GM18858 (cell line): ENCODE data around the gene NUDT1.
A peak's percentile ranks its signal among the peaks of the same experiment; 100 is the strongest.

ENCODE experiments used
- ATAC-seq: cut with Tn5 transposase; IDR thresholded peaks from one replicate; pipeline ENCODE4 v1.9.1; 2021; ENCODE audit not compliant: unreplicated experiment

The NUDT1 gene

DNA sequence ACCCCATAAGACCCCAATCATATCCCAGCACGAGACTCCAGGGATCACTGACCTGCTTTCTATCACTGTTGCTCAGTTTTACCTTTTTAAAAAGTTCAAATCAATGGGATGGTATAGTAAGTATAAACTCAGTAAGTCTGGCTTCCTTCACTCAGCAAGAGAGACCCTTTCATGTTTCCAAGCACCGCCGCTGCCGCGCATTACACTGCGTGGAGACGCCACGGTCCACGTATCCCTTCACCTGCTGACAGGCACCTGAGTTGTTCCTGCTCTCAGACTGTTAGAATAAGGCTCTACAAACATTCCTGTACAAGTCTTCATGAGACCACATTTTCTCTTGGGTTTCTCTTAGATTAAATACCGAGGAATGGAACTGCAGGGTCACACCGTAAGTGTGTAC, 37.6 kb upstream of the NUDT1 start:
- no peak for ATAC-seq

DNA sequence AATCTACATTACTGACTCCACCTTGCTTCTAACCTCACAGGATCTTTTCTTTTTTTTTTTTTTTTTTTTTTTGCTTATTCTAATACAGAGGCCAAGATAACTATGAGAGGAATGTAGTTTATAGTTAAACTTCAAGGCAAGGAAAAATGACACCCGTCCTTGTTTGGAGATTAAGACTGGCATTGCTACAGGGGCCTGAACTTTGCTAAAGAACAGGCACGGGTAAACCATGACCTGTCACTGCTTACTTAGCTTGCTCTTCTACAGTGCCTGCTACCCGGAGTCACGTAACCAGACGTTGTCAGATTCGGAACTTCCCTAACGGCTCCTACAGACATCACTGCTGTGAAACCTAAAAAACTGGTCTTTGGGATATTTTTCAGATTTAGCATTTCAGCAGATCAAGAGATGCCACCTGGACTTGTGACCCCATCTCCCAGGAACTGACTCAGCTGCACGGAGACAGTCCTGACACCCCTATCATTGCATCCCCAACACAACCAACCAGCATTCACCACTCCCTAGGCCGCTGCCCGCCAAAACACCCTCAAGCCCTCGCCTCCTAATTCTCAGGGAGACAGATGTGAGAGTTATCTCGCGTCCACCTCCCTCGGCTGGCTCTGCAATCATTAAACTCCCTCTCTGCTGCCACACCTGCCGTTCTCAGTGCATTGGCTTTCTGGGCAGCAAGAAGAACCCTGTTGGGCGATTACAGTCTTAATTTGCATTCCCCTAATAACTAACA, 36.8 kb upstream of the NUDT1 start:
- no peak for ATAC-seq

DNA sequence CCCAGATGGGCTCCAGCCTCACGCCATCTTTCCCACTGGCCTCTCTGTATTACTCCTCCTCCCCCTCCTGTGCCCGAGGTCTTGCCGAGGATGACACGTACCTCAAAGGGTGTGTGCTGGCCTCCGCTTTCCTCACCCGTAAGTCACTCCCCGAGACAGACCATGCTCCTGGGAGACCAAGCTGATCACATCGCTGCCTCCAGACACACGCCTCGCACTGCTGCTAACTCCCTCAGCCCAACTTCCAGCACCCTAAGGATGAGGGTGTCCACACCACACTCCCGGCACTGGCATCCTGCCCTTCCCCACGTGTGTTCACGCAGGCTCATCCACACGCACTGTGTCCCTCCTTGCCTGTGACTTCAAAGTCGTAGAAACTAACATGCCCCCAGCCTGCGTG, 33.3 kb upstream of the NUDT1 start:
- no peak for ATAC-seq

DNA sequence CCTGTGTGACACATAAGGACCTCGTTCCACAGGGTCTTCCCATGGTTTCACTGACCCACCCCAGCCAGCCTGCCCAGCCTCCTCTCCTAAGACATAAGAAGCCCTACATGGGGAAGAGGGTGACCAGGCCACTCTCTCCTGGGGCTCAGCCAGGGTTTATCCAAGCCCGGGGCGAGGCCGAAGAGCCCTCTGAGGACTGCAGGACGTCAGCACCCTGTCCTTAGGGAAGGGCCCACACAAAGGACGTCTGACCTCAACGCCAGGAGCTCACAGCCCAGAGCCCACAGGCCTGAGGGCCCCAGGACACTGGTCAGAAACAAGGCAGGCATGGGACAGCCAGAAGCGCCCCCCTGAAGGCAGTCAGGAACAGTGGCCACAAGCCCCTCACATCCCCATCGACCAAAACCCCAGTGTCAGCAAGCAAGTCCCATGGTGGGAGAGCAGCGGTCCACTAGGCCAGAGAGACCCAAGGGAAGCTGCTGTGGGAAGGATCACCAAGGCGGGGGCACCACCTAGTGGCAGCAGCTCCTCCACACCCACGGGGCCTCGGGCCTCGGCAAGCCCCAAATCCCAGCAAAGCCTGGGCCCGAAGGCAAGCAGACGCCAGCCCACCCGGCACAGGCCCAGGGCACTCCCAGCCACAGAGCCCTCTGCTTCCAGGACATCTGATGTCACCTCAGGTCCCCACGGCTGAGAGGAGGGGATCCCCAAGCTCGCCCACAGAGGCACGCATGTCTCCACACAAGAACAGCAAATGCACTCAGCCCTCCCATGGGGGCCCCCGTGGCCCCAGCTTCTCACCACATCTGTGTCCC, 32.7 kb upstream of the NUDT1 start:
- ATAC-seq: peak; percentile 54

DNA sequence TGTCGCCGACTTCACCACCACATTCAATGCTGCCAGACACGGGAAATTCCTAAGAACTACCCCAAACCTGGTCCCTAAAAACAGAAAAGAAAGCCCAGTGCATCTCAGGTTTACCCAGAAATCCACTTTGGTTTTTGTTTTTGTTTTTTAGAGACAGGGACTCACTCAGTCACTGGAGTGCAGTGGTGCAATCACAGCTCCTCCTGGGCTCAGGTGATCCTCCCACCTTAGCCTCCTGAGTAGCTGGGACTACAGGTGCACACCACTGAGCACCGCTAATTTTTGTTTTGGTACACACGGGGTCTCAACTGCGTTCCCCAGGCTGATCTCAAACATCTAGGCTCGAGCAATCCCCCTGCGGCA, 32.1 kb upstream of the NUDT1 start:
- ATAC-seq: no peak

DNA sequence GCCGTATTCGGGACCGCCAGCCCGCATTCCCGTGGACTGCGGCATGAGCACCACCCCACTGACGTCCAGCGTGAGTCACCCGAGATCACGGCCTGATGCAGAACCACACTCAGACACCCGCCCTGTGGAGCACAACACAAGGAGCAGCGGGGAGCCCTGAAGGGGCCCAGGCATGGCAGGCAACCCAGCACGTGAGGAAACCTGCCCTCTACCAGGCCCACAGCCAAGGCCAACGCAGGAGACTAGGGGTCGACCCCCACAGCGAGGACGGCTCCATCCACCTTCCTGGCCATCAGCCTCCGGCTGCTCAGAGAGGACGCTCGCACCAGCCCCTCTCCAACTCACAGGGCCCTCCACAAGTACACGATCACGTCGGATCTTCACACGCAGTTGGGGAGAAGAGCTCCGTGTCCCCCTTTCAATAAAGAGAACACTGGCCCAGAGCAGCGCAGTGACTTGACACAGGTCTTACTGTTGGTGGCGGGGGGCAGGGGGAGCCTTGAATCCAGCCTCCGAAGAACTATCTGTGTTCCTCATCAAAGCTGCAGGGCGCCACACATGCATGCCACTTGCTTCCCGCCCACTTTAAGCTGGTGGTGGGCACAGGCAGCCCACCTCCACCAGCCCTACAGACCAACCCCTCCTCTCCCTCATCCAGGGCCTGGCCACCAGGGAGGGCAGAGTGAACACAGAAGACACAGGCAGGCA, 31.3 kb upstream of the NUDT1 start:
- ATAC-seq: no peak

DNA sequence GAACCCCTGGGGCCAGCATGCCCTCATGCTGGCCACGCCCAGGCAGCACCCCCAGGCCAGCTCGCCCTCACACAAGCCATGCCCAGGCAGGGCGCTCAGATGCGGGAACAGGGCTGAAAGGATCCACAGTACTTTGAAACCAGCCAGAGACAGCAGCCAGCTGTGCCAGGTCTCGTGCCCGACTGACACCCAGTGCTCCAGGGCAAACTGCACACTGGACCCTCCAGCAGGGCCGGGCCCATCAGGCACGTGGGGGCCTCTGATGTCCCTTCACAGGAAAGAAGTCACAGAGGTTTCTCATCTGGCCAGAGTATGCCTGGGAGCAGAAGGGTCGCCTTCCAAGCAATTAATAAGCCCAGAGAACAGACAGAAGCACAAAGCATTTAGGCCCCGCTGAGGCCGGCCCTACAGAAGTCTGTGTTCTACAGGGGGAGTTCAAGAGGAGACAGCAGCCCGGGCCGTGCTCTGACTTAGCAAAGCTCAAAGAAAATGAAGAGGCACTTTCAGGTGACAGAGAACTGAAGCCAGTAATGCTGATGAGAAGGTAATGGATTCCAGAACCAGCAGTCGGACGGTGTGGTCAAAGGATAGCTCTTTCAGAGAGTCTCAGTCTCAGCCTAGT, 30.7 kb upstream of the NUDT1 start:
- ATAC-seq: no peak

DNA sequence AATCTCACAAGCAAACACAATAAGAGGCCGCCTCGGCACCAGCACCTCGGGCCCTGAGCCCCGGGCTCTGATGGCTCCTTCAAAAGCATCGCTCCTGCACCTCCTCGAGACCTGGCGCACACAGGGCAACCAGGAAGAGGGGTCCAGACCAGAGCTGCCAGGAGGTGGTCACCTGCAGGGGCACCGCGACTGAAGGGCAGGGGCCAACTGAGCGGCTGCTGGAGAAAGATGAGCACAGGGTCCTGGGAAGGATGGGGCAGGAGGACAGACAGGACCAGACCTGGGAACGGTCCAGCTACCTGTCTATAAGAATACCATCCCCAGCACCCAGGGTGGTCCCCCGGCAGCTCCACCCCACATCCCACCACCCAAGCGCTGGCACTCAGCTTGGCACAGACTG, 30.1 kb upstream of the NUDT1 start:
- no peak for ATAC-seq

DNA sequence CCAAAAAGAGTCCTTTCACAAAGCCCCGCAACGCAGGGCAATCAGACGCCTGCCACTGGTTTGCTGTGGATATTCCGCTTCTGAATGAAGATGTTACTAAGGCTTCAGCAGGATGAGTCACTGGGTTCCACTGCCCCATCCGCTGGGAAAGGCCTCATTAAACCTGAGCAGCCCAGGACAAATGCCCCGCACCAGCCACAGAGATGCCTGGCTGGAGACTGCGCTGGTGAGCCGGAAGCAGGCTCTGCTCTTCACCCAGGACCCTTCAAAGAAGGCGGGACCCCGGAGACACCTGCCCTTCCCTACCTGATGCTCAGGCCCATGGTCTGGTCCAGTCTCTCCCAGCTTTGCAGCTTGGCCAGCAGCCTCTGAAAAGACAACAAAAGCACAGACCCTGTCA, 29.1 kb upstream of the NUDT1 start:
- no peak for ATAC-seq

DNA sequence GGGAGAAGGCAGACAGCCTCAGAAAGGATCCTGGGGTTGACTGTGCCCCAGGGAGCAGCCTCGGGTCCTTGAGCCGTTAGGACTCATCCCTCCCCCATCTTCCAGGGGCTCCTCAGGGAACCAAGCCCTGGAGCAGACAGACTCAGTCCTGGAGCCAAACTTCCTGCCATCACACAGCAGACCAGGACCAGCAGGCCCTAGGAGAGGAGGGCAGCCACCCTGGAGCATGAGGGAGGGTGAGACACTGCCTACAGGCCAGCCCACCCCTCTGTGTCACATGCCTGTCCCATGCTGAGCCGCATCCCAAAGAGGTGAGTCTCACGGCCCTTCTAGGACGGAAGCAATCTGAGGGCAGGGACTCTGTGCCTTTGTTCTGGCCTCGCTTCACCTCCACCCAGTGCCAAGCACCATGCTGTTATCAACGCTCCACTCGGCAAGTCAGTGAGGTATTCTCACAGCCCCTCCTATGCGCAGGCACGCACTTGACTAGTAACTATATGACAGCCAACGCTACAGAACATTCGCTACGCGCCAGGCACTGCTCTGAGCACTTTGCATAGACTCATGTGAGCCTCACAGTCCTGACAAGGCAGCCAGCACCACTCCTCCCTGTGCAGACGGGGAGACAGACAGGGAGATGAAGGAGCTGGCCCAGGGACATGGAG, 28.3 kb upstream of the NUDT1 start:
- ATAC-seq: no peak

DNA sequence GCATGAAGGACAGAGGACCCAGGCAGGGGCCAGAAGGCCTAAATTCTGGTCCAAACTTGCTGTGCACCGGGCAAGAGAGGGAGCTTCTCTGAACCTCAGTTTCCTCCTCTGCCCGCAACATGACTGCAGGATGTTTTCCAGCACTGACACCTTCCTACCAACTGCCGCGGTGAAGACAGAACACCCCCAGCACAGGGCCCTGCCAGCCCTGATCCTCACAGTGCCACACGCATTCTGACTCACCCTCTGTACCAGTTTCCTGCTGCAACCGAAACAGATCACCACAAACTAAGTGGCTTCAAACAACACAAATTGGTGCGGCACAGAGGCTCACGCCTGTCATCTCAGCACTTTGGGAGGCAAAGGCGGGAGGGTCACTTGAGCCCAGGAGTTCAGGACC, 27.4 kb upstream of the NUDT1 start:
- ATAC-seq: no peak

DNA sequence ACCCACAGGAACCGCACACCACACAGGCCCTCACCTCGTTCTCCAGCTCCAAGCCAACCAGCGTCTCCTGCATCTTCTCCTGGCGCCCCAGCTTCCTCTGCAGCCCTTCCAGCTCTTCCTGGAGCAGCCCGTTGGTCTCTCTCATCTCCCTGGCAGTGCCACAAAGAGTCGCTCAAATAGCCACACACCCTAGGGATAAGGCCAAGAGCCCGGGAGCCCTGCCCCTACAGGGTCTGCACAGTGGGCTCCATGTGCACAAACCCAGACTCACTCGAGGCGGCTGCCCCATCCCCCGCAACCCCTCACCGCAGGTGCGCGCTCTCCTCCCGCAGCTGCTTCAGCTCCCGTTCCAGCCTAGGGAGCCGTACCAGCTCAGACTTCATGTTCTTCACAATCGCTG, 26.2 kb upstream of the NUDT1 start:
- ATAC-seq: no peak

DNA sequence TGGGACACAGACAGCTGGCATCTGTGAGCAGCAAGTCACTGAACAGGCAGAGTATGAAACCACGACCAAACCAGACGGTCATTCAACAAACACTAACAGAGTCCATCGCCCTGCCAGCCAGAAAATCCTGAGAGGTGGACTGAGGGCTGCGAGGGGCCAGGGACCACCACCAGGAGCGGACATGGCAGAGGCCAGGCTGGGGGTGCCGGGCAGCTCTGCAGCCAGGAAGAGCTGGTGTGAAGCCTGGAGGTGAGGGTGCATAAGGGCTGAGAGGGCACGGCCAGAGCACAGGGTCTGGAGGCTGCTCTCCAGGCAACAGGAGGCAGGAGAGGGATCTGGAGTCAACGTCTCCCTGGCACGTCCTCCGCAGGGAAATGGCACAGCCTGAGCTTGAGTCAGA, 24.8 kb upstream of the NUDT1 start:
- ATAC-seq: no peak

DNA sequence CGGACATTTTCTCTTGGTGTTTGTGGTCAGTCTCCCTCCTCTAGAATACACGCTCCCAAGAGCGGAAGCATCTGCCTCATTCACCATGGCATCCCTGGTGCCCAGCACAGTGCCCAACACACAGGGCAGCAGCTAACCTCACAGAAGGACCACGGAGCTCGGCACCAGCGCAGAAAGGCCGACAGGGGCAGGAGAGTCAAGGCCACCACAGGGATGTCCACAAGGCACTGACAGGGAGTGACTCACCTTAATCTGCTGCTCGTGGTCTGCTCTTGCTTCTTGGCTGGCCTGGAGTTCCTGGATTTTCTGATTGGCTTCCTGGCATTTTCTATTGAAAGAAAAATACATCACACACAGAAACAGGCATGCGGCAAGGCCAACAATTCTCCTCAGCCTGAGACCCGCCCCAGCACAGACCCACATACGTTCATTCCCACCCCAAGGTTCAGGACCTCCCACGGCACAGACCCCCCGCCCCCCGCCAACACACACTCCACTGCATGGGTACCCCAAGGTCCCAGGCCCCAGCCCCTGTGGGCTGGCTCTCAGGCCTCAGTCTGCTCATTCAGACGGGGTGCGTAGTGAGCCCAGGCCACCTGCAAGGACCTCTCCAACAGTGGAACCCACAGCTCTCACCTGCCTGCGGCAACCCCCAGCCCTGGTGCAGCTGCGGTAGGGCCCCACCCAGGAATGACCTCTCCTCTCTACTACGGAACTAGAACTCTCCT, 24.1 kb upstream of the NUDT1 start:
- no peak for ATAC-seq

DNA sequence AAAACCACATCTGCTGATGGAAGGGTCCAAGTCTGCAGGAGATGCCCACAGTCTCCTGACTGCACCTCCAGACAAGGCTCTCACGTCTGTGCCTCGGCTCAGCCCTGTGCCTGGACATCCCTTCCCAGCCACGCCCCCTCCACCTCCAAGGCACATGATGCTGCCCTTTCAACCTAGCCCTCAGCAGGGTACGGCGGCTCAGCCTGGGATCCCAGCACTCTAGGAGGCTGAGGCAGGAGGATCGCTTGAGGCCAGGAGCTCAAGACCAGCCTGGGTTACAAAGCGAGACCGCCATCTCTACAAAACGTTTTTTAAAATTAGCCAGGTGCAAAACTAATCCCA, 23.6 kb upstream of the NUDT1 start:
- ATAC-seq: no peak

DNA sequence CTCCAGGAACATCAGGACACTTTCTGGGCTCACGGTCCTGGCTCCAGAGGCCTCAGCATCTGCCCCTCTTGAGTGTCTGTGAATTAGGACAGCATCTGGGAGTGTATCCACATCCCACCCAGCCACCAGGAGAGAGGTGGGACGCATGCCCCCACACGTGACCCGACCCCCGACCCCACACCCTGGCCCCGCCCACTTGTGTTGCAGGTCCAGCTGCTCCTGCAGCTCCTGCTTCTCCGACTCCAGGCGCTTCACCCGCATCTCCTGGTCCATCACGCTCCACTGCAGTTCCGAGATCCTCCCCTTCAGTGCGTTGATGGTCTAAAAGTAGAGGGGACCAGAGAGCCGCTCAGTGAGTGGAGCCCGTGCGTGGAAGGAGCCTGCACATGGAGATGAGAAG, 22.9 kb upstream of the NUDT1 start:
- ATAC-seq: no peak

DNA sequence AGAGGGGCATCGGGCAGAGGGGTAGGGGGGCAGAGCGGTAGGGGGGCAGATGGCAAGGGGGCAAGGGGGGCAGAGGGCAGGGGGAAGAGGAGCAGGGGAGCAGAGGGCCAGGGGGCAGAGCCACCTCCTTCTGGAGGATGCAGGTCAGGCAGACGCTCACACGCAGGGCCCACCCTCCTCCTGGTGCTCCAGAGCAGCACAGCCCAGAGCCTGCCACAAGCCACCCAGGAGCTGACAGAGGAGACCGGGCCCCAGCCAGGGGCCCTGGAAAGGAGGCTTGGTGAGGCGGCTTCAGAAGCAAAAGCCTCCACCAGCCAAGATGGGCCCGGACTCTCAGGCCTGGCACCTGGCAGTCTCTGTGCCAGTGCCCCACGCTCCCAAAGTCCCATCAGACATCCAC, 22.4 kb upstream of the NUDT1 start:
- ATAC-seq: no peak

DNA sequence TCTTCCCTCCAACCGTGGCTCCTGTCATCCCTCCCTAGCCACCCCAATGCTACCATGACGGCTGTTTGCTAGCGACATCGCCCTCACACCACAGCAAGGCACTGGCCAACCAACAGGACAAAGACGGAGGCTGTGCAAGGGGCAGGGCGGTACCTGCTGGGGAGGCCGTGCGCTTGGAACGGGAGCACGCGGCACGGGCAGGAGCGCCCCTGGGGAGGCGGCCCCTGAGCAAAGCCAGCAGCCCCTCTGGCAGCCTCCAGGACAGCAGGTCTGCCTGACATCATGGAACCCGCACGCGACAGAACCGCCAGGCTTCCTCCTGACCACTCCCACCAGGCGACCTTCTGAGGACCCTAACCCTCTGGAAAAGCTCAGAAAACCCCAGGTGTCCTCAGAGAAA, 22.0 kb upstream of the NUDT1 start:
- ATAC-seq: no peak

DNA sequence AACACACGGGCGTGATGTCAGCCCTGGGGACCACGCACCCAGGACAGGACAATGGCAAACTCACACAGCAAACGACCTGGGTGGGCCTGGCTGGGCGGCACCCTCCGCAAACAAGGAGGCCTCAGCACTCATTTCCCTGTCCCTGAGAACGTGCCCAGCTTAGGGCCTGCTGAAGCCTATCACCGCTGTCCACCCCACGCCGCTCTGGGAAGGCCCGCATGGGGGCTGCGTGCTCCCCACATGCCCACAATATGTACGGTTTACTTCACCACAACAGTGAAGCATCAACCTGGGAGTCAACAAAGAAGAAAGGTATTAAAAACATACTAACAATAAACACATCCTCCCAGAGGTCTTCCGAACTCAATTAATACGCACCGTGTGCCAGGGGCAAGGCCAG, 21.5 kb upstream of the NUDT1 start:
- ATAC-seq: no peak

DNA sequence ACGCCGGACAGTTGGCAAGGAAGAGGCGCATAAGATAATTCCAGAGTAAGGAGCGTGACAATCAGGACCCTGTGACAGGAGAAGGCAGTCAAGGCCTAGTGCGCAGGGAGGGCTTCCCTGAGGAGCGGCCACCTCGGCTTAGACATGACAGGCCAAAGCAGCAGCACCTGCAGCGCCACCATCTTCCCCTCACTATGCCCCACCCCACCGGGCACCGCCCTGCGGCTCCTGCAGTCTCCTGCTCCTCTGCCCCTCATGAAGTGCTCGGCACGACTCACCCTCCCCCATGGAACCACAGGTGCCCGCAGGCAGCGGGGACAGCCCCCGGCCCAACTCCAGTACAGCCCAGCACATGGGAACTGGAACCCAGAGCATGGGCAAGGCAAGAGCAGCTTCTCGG, 21.1 kb upstream of the NUDT1 start:
- no peak for ATAC-seq

DNA sequence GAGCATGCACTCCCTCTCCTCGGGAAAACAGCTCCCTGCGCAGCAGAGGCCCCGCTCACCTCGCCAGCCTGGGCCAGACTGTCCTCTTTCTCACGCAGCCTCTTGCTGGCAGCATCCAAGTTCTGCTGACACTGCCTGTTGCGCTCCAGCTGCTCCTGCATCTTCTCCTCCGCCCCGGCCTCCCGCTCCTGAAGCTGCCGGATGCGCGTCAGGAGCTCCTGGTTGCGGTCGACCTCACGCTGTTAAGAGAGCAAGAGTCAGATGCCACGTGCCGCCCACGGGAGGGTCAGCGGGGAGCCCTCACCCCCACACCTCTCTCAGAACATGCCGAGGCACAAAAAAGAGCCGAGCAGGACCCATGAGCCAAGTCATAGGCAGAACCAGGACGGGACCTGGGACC, 19.5 kb upstream of the NUDT1 start:
- no peak for ATAC-seq
